HG03159 (cell line): Measurements from ENCODE around the gene GC.
A peak's percentile ranks its signal among the peaks of the same experiment; 100 is the strongest.
"Not testable (repeated sequence)": the region's sequence is repeated elsewhere in the genome, so short reads cannot be mapped to it uniquely, and the experiment has no call there.

Experiments
- ATAC-seq: cut with Tn5 transposase; IDR thresholded peaks from one replicate; pipeline ENCODE4 v1.9.1; 2021; ENCODE audit warnings: mild to moderate bottlenecking, moderate library complexity; ENCODE audit not compliant: unreplicated experiment

The GC gene

GRCh38 chr4:71768123-71768522 lies 15.8 kb downstream of the GC start:
- no peak for ATAC-seq

GRCh38 chr4:71765821-71766383 lies 18.0 kb downstream of the GC start:
- no peak for ATAC-seq

GRCh38 chr4:71765350-71765749 lies 18.5 kb downstream of the GC start:
- no peak for ATAC-seq

GRCh38 chr4:71752383-71753042 lies 31.4 kb downstream of the GC start:
- no peak for ATAC-seq

GRCh38 chr4:71749008-71749594 lies 34.8 kb downstream of the GC start:
- ATAC-seq = no peak

GRCh38 chr4:71746379-71746778 lies 37.5 kb downstream of the GC start:
- no peak for ATAC-seq

GRCh38 chr4:71738782-71739181 lies 45.1 kb downstream of the GC start:
- not testable (repeated sequence) for ATAC-seq

GRCh38 chr4:71732706-71733105 lies 51.2 kb downstream of the GC start:
- no peak for ATAC-seq

- no peak for ATAC-seq
These were observed 51.8 kb downstream of the GC start for GRCh38 chr4:71732066-71732465.

- ATAC-seq = no peak
These were observed 54.0 kb downstream of the GC start for GRCh38 chr4:71729856-71730255.

GRCh38 chr4:71713611-71714203 lies 70.2 kb downstream of the GC start:
- ATAC-seq = peak; percentile 84

- no peak for ATAC-seq
These were observed 71.9 kb downstream of the GC start for GRCh38 chr4:71711985-71712348.

GRCh38 chr4:71711044-71711984 lies 72.6 kb downstream of the GC start:
- ATAC-seq = no peak

- ATAC-seq = no peak
These were observed 73.9 kb downstream of the GC start for GRCh38 chr4:71709961-71710360.

GRCh38 chr4:71698141-71698540 lies 85.7 kb downstream of the GC start:
- ATAC-seq = no peak

- no peak for ATAC-seq
These were observed 86.8 kb downstream of the GC start for GRCh38 chr4:71697031-71697430.

- no peak for ATAC-seq
These were observed 88.9 kb downstream of the GC start for GRCh38 chr4:71694961-71695360.

- no peak for ATAC-seq
These were observed 90.9 kb downstream of the GC start for GRCh38 chr4:71692963-71693362.

GRCh38 chr4:71692198-71692597 lies 91.7 kb downstream of the GC start:
- no peak for ATAC-seq
